ENCODE results near the gene ADGRA3. TPM values are rescaled to one million over a fixed set of nuclear protein-coding genes. Genes with fewer than 3 reads are reported as not detected.

ADGRA3 gene
- total and polyA plus RNA-seq, 8 donors, result 17.6 to 67.1 (median 63.5) TPM

DNA sequence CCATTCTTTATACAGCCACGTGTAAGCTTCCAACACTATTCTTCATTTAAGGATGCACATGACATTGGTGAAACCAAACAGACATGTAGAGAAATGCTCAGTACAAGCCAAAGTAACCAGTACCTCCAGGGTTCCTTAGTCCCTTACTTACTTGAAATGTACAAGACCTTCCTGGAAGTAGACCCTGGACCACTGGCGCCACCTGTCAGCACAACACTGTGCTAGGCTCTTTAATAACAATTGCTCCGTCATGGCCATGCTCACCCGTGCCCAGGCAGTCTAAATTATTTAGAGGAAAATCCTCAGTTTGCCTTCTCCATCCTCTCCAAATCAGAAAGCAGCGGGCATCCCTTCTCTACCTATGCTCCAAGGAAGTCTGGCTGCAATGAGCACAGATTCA, 52.7 kb downstream of the ADGRA3 start:
- no peak for DNase-seq
- ATAC-seq, result no peak
- no peak for TF ChIP-seq CTCF (IDR thresholded peaks at IDR 0.05)
- H3K27ac ChIP-seq, result no peak overlapping the region
- no peaks in the 10 kb centered on the region for H3K36me3 ChIP-seq
- H3K27me3 ChIP-seq, result no peaks in the 10 kb centered on the region
- H3K4me3 ChIP-seq, result no peak overlapping the region
- intact Hi-C loops (cut with DNase I), result no loop called here
- H3K4me1 ChIP-seq, result no peaks in the 10 kb centered on the region
- H3K9me3 ChIP-seq, result no peaks in the 10 kb centered on the region

DNA sequence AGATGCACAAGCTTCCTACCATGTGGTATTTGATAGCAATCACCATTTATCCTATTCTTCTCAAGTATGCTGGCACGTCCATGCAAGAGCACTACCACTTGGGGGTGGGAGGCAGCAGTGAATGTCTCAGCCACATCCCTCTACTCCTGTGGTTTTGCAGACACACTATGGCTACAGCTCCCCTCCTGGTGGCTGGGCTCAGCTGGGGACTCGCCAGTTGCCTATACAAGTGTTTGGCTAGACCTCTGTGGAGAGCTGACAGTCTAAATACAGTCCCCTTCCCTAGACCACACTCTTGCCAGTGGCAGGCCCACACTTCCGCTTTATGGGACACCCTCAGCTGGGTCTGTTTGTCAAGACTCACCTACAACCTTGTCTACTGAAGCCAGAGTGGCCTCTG, 53.2 kb downstream of the ADGRA3 start:
- Histone ChIP-seq H3K36me3 (no peaks in the 10 kb centered on the region), H3K4me1 (no peaks in the 10 kb centered on the region), H3K27me3 (no peaks in the 10 kb centered on the region), H3K9me3 (no peaks in the 10 kb centered on the region), H3K27ac (no peak overlapping the region), H3K4me3 (no peak overlapping the region)
- DNase-seq (no peak), ATAC-seq (no peak)
- no peak for TF ChIP-seq CTCF (IDR thresholded peaks at IDR 0.05)
- intact Hi-C loops (cut with DNase I), result no loop called here

DNA sequence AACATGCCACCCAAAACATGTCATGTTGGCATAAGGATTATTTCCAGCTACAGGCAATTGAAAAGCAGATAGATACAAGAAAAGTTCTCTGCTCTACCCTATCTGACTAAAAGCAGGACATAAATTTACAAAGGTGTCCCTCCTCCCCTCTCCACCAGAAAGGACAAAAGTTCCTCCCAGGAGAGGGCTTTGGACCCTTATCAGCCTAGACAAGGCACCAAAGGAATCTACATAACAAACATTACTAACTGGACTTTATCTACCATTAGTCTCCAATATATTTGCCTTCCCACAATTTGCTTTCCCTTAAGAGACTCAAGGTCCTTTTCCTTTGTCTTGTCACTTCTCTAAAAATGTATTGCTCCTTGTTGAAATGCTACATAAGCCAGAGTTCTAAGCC, 55.6 kb downstream of the ADGRA3 start:
- H3K4me1 ChIP-seq, result no peaks in the 10 kb centered on the region
- DNase-seq (no peak), ATAC-seq (no peak)
- H3K27ac ChIP-seq, result no peak overlapping the region
- H3K27me3 ChIP-seq, result no peaks in the 10 kb centered on the region
- H3K9me3 ChIP-seq, result no peaks in the 10 kb centered on the region
- H3K36me3 ChIP-seq, result no peaks in the 10 kb centered on the region
- intact Hi-C loops (cut with DNase I), result no loop called here
- H3K4me3 ChIP-seq, result no peak overlapping the region
- TF ChIP-seq CTCF (IDR thresholded peaks at IDR 0.05), result no peak

- no peak overlapping the region for H3K27ac ChIP-seq
- H3K36me3 ChIP-seq, result no peaks in the 10 kb centered on the region
- H3K4me1 ChIP-seq, result no peaks in the 10 kb centered on the region
- no peaks in the 10 kb centered on the region for H3K9me3 ChIP-seq
- no peaks in the 10 kb centered on the region for H3K27me3 ChIP-seq
- intact Hi-C loops (cut with DNase I), result no loop called here
- no peak overlapping the region for H3K4me3 ChIP-seq
- DNase-seq, result no peak
- TF ChIP-seq CTCF (IDR thresholded peaks at IDR 0.05), result no peak
- no peak for ATAC-seq
Measured at GRCh38 chr4:22458098-22458497, 57.8 kb downstream of the ADGRA3 start.

DNA sequence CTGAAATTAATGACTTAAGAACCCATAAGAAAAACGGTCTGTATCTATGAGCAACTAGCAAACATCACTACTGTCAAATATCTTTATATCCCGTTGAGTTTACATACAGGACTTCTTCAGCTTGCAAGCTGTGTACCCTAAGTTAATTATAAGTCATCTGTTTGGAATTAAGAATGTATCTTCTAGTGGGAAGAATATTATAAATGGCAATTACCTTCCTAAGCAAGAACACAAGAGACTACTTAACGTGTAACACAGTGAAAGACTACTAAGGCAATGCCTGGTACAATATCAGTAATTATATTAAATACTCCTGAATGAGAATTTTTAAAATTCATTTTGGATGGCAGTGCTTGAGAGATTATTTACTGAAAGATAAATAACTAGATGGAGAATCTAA, 58.5 kb downstream of the ADGRA3 start:
- ATAC-seq (no peak), DNase-seq (no peak)
- intact Hi-C loops (cut with DNase I), result no loop called here
- no peaks in the 10 kb centered on the region for H3K4me1 ChIP-seq
- no peaks in the 10 kb centered on the region for H3K27me3 ChIP-seq
- H3K27ac ChIP-seq, result no peak overlapping the region
- no peak overlapping the region for H3K4me3 ChIP-seq
- no peaks in the 10 kb centered on the region for H3K9me3 ChIP-seq
- TF ChIP-seq CTCF (IDR thresholded peaks at IDR 0.05), result no peak
- H3K36me3 ChIP-seq, result no peaks in the 10 kb centered on the region

Measured in left lung (tissue), 10 donors.